ENCODE measurements around the gene NTRK1. TPM values are rescaled to one million over a fixed set of nuclear protein-coding genes. Genes with fewer than 3 reads are reported as not detected.

Gene NTRK1
- polyA plus RNA-seq, 1 of the 3 experiments (the other 2 are of a cell fraction), result 0.97 TPM

GRCh38 chr1:156840186-156840897 is 20.3 kb upstream of the NTRK1 start:
- TF ChIP-seq CTCF (IDR thresholded peaks at IDR 0.05) (no peak), EZH2phosphoT487 (IDR thresholded peaks at IDR 0.05; ENCODE audit: borderline replicate concordance, low read depth) (no peak), TCF12 (IDR thresholded peaks at IDR 0.05) (no peak), RAD21 (IDR thresholded peaks at IDR 0.05; ENCODE audit: low read length) (no peak), MXI1 (IDR thresholded peaks at IDR 0.05; ENCODE audit: low read depth, low read length) (no peak), TEAD4 (IDR thresholded peaks at IDR 0.05; ENCODE audit: borderline replicate concordance, insufficient read depth) (no peak), FOXJ3 (CRISPR knock-in tag; IDR thresholded peaks at IDR 0.05) (no peak), REST (IDR thresholded peaks at IDR 0.05; ENCODE audit: low read depth, low read length) (no peak)
- H2AFZ ChIP-seq (ENCODE audit: low read depth), result no peak overlapping the region
- peak overlapping the region in 1 of 2 experiments; percentile 43; a peak in 1 of 4 replicates for H3K27ac ChIP-seq (ENCODE audit: low read depth in 2 of 2, low read length in 1 of 2)
- no peaks in the 10 kb centered on the region for H3K9me3 ChIP-seq
- no peaks in the 10 kb centered on the region for H3K9me2 ChIP-seq
- no peaks in the 10 kb centered on the region for H3K36me3 ChIP-seq (replicated peaks in 1 of 2; ENCODE audit: control insufficient read depth in 1 of 2, insufficient read depth in 2 of 2, low read length in 1 of 2)
- ChIA-PET POLR2A (interaction anchor here (1.3 to 5.8 kb wide), 2 partner anchors 18 to 20 kb away, joined by 4 to 38 read pairs; partner anchors contain the start of genes INSRR and NTRK1), CTCF (interaction anchor here (1.1 to 12.8 kb wide), 8 partner anchors 14 to 115 kb away, joined by 4 to 476 read pairs (median 48); partner anchors contain the start of genes INSRR, NTRK1 and PEAR1)
- H3K4me2 ChIP-seq, result no peak overlapping the region
- H3K79me2 ChIP-seq (ENCODE audit: insufficient read depth), result no peaks in the 10 kb centered on the region
- peaks cover 0 to 42% of the 10 kb centered on the region in 2 experiments; a peak in 2 of 4 replicates for H3K4me1 ChIP-seq (ENCODE audit: control insufficient read depth in 1 of 2, insufficient read depth in 2 of 2, low read depth in 1 of 2, low read length in 1 of 2)
- no peaks in the 10 kb centered on the region for H3F3A ChIP-seq (replicated peaks; ENCODE audit: insufficient read depth)
- H3K27me3 ChIP-seq (ENCODE audit: insufficient read depth), result no peaks in the 10 kb centered on the region; the same call in 1 of the 2 replicates
- no peak overlapping the region for H3K9ac ChIP-seq
- WGBS (ENCODE audit: low lambda C conversion rate), result 60% methylated on average over 8 of the region's 8 CpGs
- DNase-seq, result no peak
- no peaks in the 10 kb centered on the region for H4K20me1 ChIP-seq (ENCODE audit: insufficient read depth)
- no peak overlapping the region for H3K4me3 ChIP-seq (ENCODE audit: low read depth in 2 of 2, low read length in 1 of 2)

GRCh38 chr1:156840898-156841279 is 19.8 kb upstream of the NTRK1 start:
- Histone ChIP-seq H4K20me1 (ENCODE audit: insufficient read depth) (no peaks in the 10 kb centered on the region), H3K36me3 (replicated peaks in 1 of 2; ENCODE audit: control insufficient read depth in 1 of 2, insufficient read depth in 2 of 2, low read length in 1 of 2) (no peaks in the 10 kb centered on the region), H3K27me3 (ENCODE audit: insufficient read depth) (no peaks in the 10 kb centered on the region; the same call in 1 of the 2 replicates), H3K4me3 (ENCODE audit: low read depth in 2 of 2, low read length in 1 of 2) (no peak overlapping the region), H3K9ac (no peak overlapping the region), H3K9me2 (no peaks in the 10 kb centered on the region), H3K27ac (ENCODE audit: low read depth in 2 of 2, low read length in 1 of 2) (no peak overlapping the region; a peak in 1 of 4 replicates), H2AFZ (ENCODE audit: low read depth) (no peak overlapping the region), H3K9me3 (no peaks in the 10 kb centered on the region), H3F3A (replicated peaks; ENCODE audit: insufficient read depth) (no peaks in the 10 kb centered on the region), H3K4me2 (no peak overlapping the region), H3K4me1 (ENCODE audit: control insufficient read depth in 1 of 2, insufficient read depth in 2 of 2, low read depth in 1 of 2, low read length in 1 of 2) (peaks cover 0 to 37% of the 10 kb centered on the region in 2 experiments; a peak in 1 of 4 replicates), H3K79me2 (ENCODE audit: insufficient read depth) (no peaks in the 10 kb centered on the region)
- POLR2A ChIA-PET, result interaction anchor here (1.1 to 5.8 kb wide), 3 partner anchors 12 to 20 kb away, joined by 3 to 38 read pairs (median 4); partner anchors contain the start of genes INSRR and NTRK1
- no peak for TF ChIP-seq CHD2 (IDR thresholded peaks at IDR 0.05; ENCODE audit: low read length, partially characterized antibody)
- CTCF ChIA-PET, result interaction anchor here (1.1 to 12.8 kb wide), 6 partner anchors 14 to 151 kb away, joined by 4 to 476 read pairs (median 126); partner anchors contain the start of genes INSRR, NTRK1 and PEAR1
- 76% methylated on average over 13 of the region's 14 CpGs for WGBS (ENCODE audit: low lambda C conversion rate)
- no peak for DNase-seq
